GM23248 (cell line): Measurements from ENCODE around the gene DLG2. TPM values are rescaled to one million over a fixed set of nuclear protein-coding genes. Genes with fewer than 3 reads are reported as not detected.

ENCODE experiments used
- DNase-seq: peaks from one replicate; pipeline ENCODE4 v3.0.0-alpha.2; 2015
- H2AFZ ChIP-seq: fragments of 200-600 bp; sonication (generic); 2 replicates; pipeline ENCODE4 v1.6.1; 2016; ENCODE audit warnings: antibody characterized with exemption
- H3F3A ChIP-seq: fragments of 200-600 bp; sonication (generic); 2 replicates; pipeline ENCODE4 v1.6.1; 2016; ENCODE audit warnings: mild to moderate bottlenecking, antibody characterized with exemption, mixed run types; ENCODE audit not compliant: insufficient read depth
- H3K27ac ChIP-seq: fragments of 200-600 bp; sonication (generic); 2 replicates; pipeline ENCODE4 v1.5.1; 2016; ENCODE audit warnings: mild to moderate bottlenecking
- H3K27me3 ChIP-seq: fragments of 200-600 bp; sonication (generic); replicated peaks from 2 replicates; pipeline ENCODE4 v1.6.1; 2016; ENCODE audit warnings: mild to moderate bottlenecking; ENCODE audit not compliant: insufficient read depth
- H3K36me3 ChIP-seq: fragments of 200-600 bp; sonication (generic); 2 replicates; pipeline ENCODE4 v1.6.1; 2016; ENCODE audit warnings: low read depth, mild to moderate bottlenecking
- H3K4me1 ChIP-seq: fragments of 200-600 bp; sonication (generic); 2 replicates; pipeline ENCODE4 v1.6.1; 2016; ENCODE audit warnings: mild to moderate bottlenecking; ENCODE audit not compliant: insufficient read depth
- H3K4me2 ChIP-seq: fragments of 200-600 bp; sonication (generic); one replicate; pipeline ENCODE4 v1.6.1; 2016; ENCODE audit warnings: mild to moderate bottlenecking; ENCODE audit not compliant: unreplicated experiment
- H3K4me3 ChIP-seq: fragments of 200-600 bp; sonication (generic); 2 replicates; pipeline ENCODE4 v1.5.1; 2016; ENCODE audit warnings: mild to moderate bottlenecking
- H3K79me2 ChIP-seq: fragments of 200-600 bp; sonication (generic); 2 replicates; pipeline ENCODE4 v1.6.1; 2016; ENCODE audit warnings: mild to moderate bottlenecking; ENCODE audit not compliant: insufficient read depth
- H3K9ac ChIP-seq: fragments of 200-600 bp; sonication (generic); 2 replicates; pipeline ENCODE4 v1.6.1; 2016; ENCODE audit warnings: mild to moderate bottlenecking
- H3K9me2 ChIP-seq: fragments of 200-600 bp; sonication (generic); 2 replicates; pipeline ENCODE4 v1.6.1; 2016; ENCODE audit warnings: mixed run types, mild to moderate bottlenecking, moderate library complexity; ENCODE audit not compliant: insufficient read depth
- H3K9me3 ChIP-seq: fragments of 200-600 bp; sonication (generic); one replicate; pipeline ENCODE4 v1.6.1; 2017; ENCODE audit warnings: low read depth
- H4K20me1 ChIP-seq: fragments of 200-600 bp; sonication (generic); 2 replicates; pipeline ENCODE4 v1.6.0; 2016; ENCODE audit not compliant: insufficient read depth
- EZH2 ChIP-seq: fragments of 200-600 bp; sonication (generic); IDR thresholded peaks from 2 replicates; pipeline ENCODE4 v1.6.1; 2018; ENCODE audit warnings: antibody characterized with exemption, mild to moderate bottlenecking; ENCODE audit not compliant: insufficient read depth, poor library complexity, severe bottlenecking
- EZH2phosphoT487 ChIP-seq: fragments of 200-600 bp; sonication (generic); IDR thresholded peaks from 2 replicates; pipeline ENCODE4 v1.6.1; 2018; ENCODE audit warnings: antibody characterized with exemption, moderate library complexity, mild to moderate bottlenecking, low read depth; ENCODE audit not compliant: insufficient read depth
- WGBS, 2 experiments: methylation state at CpG; one replicate each; pipeline ENCODE4 v1.1.6; 2015 to 2017; ENCODE audit warnings: low lambda C conversion rate in 2 of 2, low coverage in 1 of 2; ENCODE audit errors: missing lambda C conversion rate in 2 of 2; 5-methylcytosine and 5-hydroxymethylcytosine counted together
- in situ Hi-C: fragments of 300-500 bp; cut with MboI; formaldehyde crosslinking; loops from 2 replicates; pipeline ENCODE4 v1.15.0; 2020
- polyA plus RNA-seq: library from polyadenylated mRNA; unstranded; fragments of >200 nt; fragmentation: Nextera tagmentation; extraction: Ambion mirVana; gene quantifications from 2 replicates; pipeline ENCODE4 v1.2.1, GENCODE V29; 2016
- total RNA-seq: library from RNA; depleted of rRNA; stranded (reverse); fragments of >200 nt; shearing (Covaris generic); gene quantifications from 2 replicates; pipeline ENCODE4 v1.2.3, GENCODE V29; 2014

Gene DLG2
- total and polyA plus RNA-seq, 2 experiments from 2014 or later, result 1.1 to 1.7 TPM

GRCh38 chr11:85459304-85459703, 167.8 kb downstream of the DLG2 start:
- TF ChIP-seq EZH2phosphoT487 (no peak), EZH2 (no peak)
- H3F3A ChIP-seq, result no peaks in the 10 kb centered on the region
- H3K79me2 ChIP-seq, result no peaks in the 10 kb centered on the region
- H3K4me1 ChIP-seq, result no peaks in the 10 kb centered on the region
- H3K9me2 ChIP-seq, result no peaks in the 10 kb centered on the region
- H3K9ac ChIP-seq, result no peak overlapping the region
- H3K27me3 ChIP-seq, result no peaks in the 10 kb centered on the region
- H3K4me2 ChIP-seq, result no peak overlapping the region
- DNase-seq, result no peak
- in situ Hi-C loops, result no loop called here
- H3K27ac ChIP-seq, result no peak overlapping the region
- no peaks in the 10 kb centered on the region for H4K20me1 ChIP-seq
- no peaks in the 10 kb centered on the region for H3K36me3 ChIP-seq
- WGBS, 2 experiments, result 9 to 25% methylated on average over 4 of the region's 4 CpGs
- no peak overlapping the region for H3K4me3 ChIP-seq
- H3K9me3 ChIP-seq, result no peaks in the 10 kb centered on the region
- no peak overlapping the region for H2AFZ ChIP-seq

GRCh38 chr11:85444479-85444878, 182.7 kb downstream of the DLG2 start:
- no peak overlapping the region for H3K4me2 ChIP-seq
- H3F3A ChIP-seq, result no peaks in the 10 kb centered on the region
- H2AFZ ChIP-seq, result no peak overlapping the region
- H3K27ac ChIP-seq, result no peak overlapping the region
- H3K9me2 ChIP-seq, result no peaks in the 10 kb centered on the region
- H3K9me3 ChIP-seq, result no peaks in the 10 kb centered on the region
- DNase-seq, result no peak
- no peaks in the 10 kb centered on the region for H3K27me3 ChIP-seq
- no peaks in the 10 kb centered on the region for H4K20me1 ChIP-seq
- H3K36me3 ChIP-seq, result no peaks in the 10 kb centered on the region
- H3K9ac ChIP-seq, result no peak overlapping the region
- in situ Hi-C loops, result no loop called here
- TF ChIP-seq EZH2phosphoT487 (no peak), EZH2 (no peak)
- H3K4me1 ChIP-seq, result no peaks in the 10 kb centered on the region
- no peak overlapping the region for H3K4me3 ChIP-seq
- 21 to 50% methylated on average over 1 of the region's 1 CpG for WGBS, 2 experiments
- no peaks in the 10 kb centered on the region for H3K79me2 ChIP-seq

GRCh38 chr11:85440273-85440672, 186.9 kb downstream of the DLG2 start:
- Histone ChIP-seq H4K20me1 (no peaks in the 10 kb centered on the region), H3F3A (no peaks in the 10 kb centered on the region), H3K4me2 (no peak overlapping the region), H2AFZ (no peak overlapping the region), H3K79me2 (no peaks in the 10 kb centered on the region), H3K4me3 (no peak overlapping the region), H3K36me3 (no peaks in the 10 kb centered on the region), H3K27me3 (no peaks in the 10 kb centered on the region), H3K9me2 (no peaks in the 10 kb centered on the region), H3K4me1 (no peaks in the 10 kb centered on the region), H3K27ac (no peak overlapping the region), H3K9me3 (no peaks in the 10 kb centered on the region), H3K9ac (no peak overlapping the region)
- TF ChIP-seq EZH2 (no peak), EZH2phosphoT487 (no peak)
- 30 to 53% methylated on average over 1 of the region's 1 CpG for WGBS, 2 experiments
- in situ Hi-C loops, result no loop called here
- no peak for DNase-seq

- Histone ChIP-seq H3K36me3 (no peaks in the 10 kb centered on the region), H3K4me1 (no peaks in the 10 kb centered on the region), H3K9me3 (no peaks in the 10 kb centered on the region), H3F3A (no peaks in the 10 kb centered on the region), H3K9me2 (no peaks in the 10 kb centered on the region), H4K20me1 (no peaks in the 10 kb centered on the region), H3K27ac (no peak overlapping the region), H2AFZ (no peak overlapping the region), H3K4me2 (no peak overlapping the region), H3K27me3 (no peaks in the 10 kb centered on the region), H3K4me3 (no peak overlapping the region), H3K79me2 (no peaks in the 10 kb centered on the region), H3K9ac (no peak overlapping the region)
- WGBS, 2 experiments, result 10 to 24% methylated on average over 1 of the region's 1 CpG
- no peak for DNase-seq
- in situ Hi-C loops, result no loop called here
- TF ChIP-seq EZH2, result no peak
These were observed 188.8 kb downstream of the DLG2 start for GRCh38 chr11:85438328-85438727.

GRCh38 chr11:85431319-85431718, 195.8 kb downstream of the DLG2 start:
- no peaks in the 10 kb centered on the region for H3K4me1 ChIP-seq
- no peaks in the 10 kb centered on the region for H4K20me1 ChIP-seq
- no peak overlapping the region for H3K4me3 ChIP-seq
- no peaks in the 10 kb centered on the region for H3K27me3 ChIP-seq
- WGBS, 2 experiments, result 17 to 24% methylated on average over 3 of the region's 3 CpGs
- in situ Hi-C loops, result no loop called here
- H3K4me2 ChIP-seq, result no peak overlapping the region
- H3K9ac ChIP-seq, result no peak overlapping the region
- no peaks in the 10 kb centered on the region for H3F3A ChIP-seq
- H3K9me3 ChIP-seq, result no peaks in the 10 kb centered on the region
- no peaks in the 10 kb centered on the region for H3K9me2 ChIP-seq
- no peak overlapping the region for H3K27ac ChIP-seq
- no peaks in the 10 kb centered on the region for H3K79me2 ChIP-seq
- H2AFZ ChIP-seq, result no peak overlapping the region
- no peak for DNase-seq
- H3K36me3 ChIP-seq, result no peaks in the 10 kb centered on the region
- TF ChIP-seq EZH2phosphoT487 (no peak), EZH2 (no peak)
